HG03439 (cell line): ENCODE measurements around the gene LMTK2.
A peak's percentile ranks its signal among the peaks of the same experiment; 100 is the strongest.

ENCODE experiments used
- ATAC-seq: cut with Tn5 transposase; IDR thresholded peaks from one replicate; pipeline ENCODE4 v1.9.1; 2021; ENCODE audit warnings: mild to moderate bottlenecking, moderate library complexity; ENCODE audit not compliant: unreplicated experiment

The LMTK2 gene

GRCh38 chr7:98200364-98200763 lies 93.7 kb downstream of the LMTK2 start:
- ATAC-seq, result no peak

DNA sequence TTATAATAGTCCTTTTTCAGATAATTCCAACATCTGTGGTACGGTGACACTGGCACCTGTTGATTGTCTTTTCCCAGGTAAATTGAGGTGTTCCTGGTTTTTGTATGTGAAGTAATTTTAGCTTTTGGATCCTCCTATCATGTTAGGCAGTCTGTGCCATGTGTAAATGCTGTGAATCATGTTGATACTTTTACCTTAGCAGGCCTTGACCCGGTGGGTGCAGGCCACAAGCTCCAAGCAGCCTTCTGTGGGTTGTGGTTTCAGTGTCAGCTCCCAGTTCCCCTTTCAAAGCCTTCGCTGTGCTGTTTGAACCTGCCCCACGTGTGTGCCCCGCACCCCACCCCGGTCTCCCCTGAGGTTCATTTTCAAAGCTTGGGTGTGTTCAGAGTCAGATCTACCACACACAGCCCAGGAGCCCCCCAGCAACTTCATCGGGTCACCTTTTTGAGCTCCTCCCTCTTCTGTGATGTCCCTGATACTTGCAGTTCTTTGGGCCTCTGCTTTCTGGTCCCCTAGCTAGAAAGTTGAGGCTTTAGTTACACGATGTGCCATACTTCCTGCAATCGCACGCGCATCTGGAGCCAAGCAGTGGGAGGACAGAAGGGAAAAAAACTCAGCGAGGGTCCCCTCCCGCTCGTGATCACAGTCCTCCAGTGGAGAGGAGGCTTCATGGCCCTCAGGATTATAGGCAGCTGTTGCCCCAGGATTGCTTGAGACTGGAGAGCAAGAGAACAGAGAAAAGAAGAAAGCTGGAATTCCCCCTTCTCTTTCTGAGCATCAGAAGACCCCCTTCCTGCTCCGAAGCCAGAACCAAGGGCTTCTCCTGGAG lies 95.9 kb downstream of the LMTK2 start:
- ATAC-seq, result peak; percentile 93

DNA sequence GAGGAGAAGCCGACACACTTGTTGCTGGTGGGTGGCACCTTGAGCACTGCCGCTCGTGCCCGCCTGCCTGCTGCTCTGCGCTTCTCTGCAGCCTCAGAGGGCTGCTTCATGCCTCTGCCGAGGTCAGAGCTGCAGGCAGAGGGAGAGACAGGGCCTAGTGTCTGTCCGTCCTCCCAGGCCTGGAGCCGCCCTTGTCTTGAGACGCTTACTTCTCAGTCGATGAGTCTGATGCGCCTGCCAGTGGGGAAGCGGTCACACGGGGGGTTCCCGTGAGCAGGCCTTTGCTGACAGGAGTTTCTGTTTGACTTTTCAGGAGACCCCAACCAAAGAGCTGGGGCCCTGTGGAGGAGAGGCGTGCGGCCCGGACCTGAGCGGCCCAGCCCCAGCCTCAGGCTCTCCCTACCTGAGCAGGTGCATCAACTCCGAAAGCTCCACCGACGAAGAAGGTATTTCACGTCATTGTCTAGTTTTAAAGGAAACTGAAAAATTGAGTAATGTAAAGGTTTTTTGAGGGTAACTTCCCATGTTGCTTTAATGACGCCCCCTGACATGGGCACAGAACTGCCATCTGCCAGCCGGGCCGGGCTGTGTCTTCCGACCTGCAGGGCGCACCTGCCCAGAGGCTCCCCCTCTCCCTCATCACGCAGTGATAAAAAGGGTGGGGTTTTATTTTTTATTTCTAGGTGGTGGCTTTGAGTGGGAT lies 96.8 kb downstream of the LMTK2 start:
- ATAC-seq, result peak; percentile 34

DNA sequence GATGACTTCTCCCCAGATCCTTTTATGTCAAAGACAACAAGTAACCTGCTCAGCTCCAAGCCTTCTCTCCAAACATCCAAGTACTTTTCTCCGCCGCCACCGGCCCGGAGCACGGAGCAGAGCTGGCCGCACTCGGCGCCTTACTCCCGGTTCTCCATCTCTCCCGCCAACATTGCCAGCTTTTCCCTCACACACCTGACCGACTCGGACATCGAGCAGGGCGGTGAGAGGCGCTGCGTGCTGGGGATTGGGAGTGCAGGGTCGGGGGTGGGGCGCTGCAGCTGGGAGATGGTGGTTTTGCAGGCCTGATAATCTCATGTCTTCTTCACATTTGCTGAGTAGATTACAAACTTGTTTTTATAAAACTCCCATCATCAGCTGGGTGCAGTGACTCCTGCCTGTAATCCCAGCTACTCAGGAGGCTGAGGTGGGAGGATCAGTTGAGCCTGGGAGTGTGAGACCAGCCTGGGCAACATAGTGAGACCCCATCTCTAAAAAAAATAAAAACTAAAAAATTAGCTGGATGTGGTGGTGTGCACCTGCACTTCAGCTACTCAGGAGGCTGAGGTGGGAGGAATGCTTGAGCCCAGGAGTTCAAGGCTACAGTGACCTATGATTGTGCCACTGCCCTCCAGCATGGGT lies 97.4 kb downstream of the LMTK2 start:
- ATAC-seq, result no peak

GRCh38 chr7:98204670-98205069 lies 98.0 kb downstream of the LMTK2 start:
- ATAC-seq, result no peak

GRCh38 chr7:98205162-98205845 lies 98.6 kb downstream of the LMTK2 start:
- no peak for ATAC-seq

GRCh38 chr7:98206451-98207330 lies 100.0 kb downstream of the LMTK2 start:
- no peak for ATAC-seq

DNA sequence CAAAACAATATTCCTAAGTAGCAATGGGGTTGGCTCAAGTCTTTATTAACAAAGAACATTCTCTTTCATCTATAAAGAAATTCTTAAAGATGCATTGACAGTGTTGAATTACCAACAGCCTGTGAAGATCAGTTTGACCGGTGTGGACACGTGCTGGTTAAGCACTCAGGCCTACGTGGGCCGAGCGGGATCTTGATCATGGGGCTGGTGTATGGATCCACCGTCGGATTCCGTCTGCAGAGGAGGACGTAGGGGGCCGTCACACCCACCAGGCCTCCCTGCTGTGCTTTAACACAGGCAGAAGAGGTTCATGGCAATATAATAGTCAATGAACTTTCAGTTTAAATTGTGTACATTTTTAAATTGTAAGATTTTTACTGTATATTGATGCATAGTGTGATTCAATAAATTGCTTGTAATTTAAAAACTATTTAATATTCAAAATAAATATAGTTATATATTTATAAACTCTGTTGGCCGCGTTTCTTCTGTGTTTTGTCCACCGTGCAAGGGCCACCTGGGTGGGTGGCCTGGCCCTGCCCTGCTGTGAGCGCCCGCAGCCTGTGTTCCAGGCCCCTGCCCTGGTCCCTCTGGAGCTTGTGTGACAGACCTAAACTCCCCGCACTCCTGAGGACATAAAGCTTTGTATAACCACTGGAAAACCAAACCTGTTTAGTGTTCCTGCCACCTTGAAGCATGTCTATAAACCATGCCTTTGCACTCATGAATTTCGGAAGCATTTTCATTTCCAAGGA lies 102.7 kb downstream of the LMTK2 start:
- ATAC-seq, result no peak

GRCh38 chr7:98210513-98211220 lies 104.0 kb downstream of the LMTK2 start:
- no peak for ATAC-seq

DNA sequence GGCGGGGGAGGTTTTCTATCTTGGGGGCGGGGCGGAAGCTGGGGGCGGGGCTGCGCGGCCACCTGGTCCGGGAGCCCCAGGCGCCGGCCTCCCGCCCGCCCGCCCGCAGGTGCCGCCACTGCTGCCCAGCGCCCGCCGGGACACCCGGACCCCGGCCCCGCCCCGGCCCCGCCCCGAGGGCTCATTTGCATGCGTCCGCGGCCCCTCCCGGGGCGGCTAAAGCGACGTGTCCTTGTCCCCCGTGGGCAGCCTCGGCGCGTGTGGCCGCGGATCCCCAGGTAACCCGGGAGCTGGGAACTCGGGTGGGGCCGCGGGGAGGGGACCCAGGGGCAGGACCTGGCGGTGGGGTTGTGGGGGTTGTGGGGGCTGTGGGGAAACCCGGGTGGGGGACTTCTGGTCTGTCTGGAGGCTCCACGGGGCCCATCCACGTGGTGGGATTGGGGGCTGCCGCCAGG lies 104.6 kb downstream of the LMTK2 start, which contains the start of gene BHLHA15:
TSS of gene BHLHA15 (plus strand) at position 219 of the 455 bp plus-strand sequence. CDS start 871 bp downstream, outside the sequence.
- ATAC-seq, result no peak

GRCh38 chr7:98211676-98212531 lies 105.2 kb downstream of the LMTK2 start:
- no peak for ATAC-seq

- no peak for ATAC-seq
Measured at GRCh38 chr7:98212532-98213041, 105.9 kb downstream of the LMTK2 start.

- ATAC-seq, result no peak
Measured at GRCh38 chr7:98213296-98213887, 106.7 kb downstream of the LMTK2 start.

DNA sequence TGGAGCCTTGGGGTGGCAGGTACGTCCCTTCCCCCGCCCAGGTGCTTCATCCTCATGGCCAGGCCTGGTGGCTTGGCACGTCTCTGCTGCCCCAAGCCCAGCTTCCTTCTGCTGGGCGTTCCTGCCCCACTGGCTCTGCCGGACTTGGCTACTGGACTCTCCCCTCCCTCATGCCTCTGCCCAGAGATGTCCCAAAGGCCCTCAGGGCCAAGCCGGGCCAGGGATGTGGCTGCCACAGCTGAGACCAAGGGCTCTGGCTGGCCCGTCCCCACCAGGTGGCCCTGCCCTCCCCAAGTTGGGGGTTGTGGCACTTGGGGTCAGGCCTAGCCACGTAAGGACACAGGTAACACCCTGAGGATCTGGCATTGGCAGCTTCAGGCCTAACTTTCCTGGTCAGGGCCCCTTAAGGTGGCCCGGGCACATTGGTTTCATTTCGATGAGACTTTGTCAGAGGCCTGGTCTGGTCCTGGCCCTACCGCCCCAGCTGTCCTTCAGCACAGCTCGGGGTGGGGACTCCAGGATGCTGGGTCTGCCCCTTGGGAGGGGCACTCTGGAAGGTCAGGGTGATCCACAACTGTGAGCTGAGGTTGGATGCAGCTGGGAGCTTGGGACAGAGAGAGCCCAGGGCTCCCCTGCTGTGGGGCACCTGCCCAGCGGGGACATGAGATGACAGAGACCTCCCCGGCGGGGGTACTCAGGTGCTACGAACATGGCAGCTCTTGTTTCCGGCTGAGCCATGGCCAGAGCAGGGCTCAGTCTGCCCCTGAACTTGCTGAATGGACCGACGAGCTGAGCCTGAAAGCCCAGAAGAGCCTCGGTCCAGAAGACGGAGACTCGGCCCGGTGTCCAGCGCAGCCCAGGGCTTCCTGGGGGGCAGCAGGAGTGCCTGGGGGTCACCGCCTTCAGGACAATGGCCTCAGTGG lies 107.5 kb downstream of the LMTK2 start:
- no peak for ATAC-seq

DNA sequence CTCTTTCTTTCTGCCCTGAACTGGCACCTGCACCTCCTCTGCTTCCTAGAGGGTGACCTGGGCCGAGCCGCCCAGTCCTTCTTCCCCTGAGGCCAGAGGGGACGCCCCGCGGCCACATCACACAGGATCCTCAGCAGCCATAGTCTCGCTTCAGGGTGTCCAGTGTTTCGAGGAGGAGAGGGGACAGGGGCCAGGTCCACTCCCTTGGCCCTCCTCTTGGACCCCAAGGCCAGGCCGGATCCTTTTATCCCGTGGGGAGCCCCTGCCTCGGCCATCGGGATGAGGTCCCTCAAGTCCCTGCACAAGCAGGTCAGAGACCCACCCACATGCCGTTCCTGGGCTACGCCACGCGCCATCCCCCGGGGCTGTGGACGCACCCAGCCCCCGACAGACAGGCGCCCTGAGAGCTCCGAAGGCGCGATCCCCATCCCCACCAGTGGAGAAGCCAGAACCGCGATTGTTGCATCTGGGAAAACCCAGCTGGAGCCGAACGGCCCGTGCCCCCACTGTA lies 108.2 kb downstream of the LMTK2 start:
- ATAC-seq, result no peak
